ENCODE measurements around the gene IL2RG. TPM values are rescaled to one million over a fixed set of nuclear protein-coding genes. Genes with fewer than 3 reads are reported as not detected.
A peak's percentile ranks its signal among the peaks of the same experiment; 100 is the strongest.

IL2RG gene
- total RNA-seq, 1 experiment from 2014 or later, result 2.8 TPM

DNA sequence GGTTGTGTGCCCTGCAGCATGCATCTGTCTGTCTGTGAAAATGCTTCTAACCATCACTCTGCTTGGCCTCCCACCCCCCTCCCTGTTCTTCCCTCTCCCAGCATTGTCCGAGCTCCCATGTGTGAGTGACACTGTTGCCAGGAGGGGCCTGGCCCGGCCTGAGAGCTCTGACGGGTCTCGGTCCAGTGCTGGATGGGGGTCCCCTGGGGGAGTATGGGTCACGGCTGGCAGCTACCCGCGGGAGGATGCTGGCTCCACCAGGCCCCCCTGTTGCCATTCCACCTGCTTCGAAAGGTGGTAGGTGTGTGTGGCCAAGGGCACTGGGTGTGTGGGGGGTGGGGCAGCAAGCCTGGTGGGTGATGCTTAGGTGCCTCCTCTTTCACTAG lies 36.9 kb upstream of the IL2RG start:
- peaks cover 4% of the 10 kb centered on the region for H3K4me1 ChIP-seq (ENCODE audit: insufficient read depth, low read length, poor library complexity, severe bottlenecking)
- H3K9me3 ChIP-seq (ENCODE audit: low read depth, low read length, poor library complexity, severe bottlenecking), result no peaks in the 10 kb centered on the region
- intact Hi-C loops (cut with micrococcal nuclease; ENCODE audit: unreplicated experiment), result no loop called here
- no peaks in the 10 kb centered on the region for H3K36me3 ChIP-seq (ENCODE audit: insufficient read depth, low read length, poor library complexity, severe bottlenecking)
- TF ChIP-seq, protein P1, sequence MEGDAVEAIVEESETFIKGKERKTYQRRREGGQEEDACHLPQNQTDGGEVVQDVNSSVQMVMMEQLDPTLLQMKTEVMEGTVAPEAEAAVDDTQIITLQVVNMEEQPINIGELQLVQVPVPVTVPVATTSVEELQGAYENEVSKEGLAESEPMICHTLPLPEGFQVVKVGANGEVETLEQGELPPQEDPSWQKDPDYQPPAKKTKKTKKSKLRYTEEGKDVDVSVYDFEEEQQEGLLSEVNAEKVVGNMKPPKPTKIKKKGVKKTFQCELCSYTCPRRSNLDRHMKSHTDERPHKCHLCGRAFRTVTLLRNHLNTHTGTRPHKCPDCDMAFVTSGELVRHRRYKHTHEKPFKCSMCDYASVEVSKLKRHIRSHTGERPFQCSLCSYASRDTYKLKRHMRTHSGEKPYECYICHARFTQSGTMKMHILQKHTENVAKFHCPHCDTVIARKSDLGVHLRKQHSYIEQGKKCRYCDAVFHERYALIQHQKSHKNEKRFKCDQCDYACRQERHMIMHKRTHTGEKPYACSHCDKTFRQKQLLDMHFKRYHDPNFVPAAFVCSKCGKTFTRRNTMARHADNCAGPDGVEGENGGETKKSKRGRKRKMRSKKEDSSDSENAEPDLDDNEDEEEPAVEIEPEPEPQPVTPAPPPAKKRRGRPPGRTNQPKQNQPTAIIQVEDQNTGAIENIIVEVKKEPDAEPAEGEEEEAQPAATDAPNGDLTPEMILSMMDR (conservative IDR thresholded peaks at IDR 0.05; ENCODE audit: low read depth, low read length), result no peak
- TF ChIP-seq EZH2 (IDR thresholded peaks at IDR 0.05; ENCODE audit: borderline replicate concordance, low read depth, low read length, poor library complexity, severe bottlenecking), result no peak
- no peak overlapping the region for H3K4me3 ChIP-seq (ENCODE audit: low read depth, low read length, poor library complexity, severe bottlenecking)
- CTCF ChIA-PET, result no interaction called here
- no peak overlapping the region for H3K27ac ChIP-seq (ENCODE audit: low read depth, low read length, poor library complexity, severe bottlenecking)
- POLR2A ChIA-PET (ENCODE audit: low non-redundant PET), result no interaction called here
- no TSS peak for BruUV-seq (replicated peaks)
- no peak for DNase-seq (ENCODE audit: low spot score)
- no peaks in the 10 kb centered on the region for H3K27me3 ChIP-seq (replicated peaks; ENCODE audit: insufficient read depth, low read depth, low read length, poor library complexity)

DNA sequence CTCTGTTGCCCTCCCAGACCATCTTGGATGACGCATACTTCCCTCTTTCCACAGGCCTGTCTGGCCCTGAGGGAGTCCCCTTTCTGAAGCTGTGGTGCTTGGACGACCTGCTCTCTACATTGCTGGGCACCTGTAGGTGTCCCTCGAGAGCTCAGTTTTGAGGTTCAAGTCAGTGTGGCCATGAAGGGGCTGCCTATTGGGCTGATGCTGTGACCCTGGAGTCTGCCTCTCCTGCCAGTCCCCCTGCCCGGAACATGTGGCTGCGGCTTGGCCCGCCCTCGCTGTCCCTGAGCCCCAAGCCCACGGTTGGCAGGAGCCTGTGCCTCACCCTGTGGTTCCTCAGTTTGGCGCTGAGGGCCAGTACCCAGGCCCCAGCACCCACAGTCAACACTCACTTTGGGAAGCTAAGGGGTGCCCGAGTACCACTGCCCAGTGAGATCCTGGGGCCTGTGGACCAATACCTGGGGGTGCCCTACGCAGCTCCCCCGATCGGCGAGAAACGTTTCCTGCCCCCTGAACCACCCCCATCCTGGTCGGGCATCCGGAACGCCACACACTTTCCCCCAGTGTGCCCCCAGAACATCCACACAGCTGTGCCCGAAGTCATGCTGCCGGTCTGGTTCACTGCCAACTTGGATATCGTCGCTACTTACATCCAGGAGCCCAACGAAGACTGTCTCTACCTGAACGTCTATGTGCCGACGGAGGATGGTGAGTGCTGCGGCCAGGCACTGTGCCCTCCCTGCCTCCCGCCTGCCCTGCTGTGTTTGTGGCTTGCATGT lies 36.3 kb upstream of the IL2RG start:
- H3K9me3 ChIP-seq (ENCODE audit: low read depth, low read length, poor library complexity, severe bottlenecking), result no peaks in the 10 kb centered on the region
- BruUV-seq (replicated peaks), result no TSS peak

DNA sequence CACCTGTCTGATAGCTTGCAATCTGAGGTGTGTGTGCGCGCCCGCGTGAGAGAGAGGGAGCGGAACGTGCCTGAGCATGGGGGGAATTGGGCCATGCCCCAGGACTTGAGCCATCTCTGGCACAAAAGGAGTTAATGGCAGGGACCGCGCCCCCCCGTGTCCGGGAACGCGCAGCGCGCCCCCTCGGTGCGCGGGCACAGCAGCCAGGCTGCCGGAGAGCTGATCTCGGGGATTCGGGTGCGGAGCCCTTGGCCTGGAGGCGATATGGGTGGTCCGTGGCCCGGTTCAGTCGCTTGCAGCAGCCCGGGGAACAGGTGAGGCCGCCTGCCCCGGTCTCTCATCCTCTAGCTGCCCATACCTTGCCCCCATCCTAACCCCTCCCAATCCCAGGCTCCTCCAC lies 33.3 kb upstream of the IL2RG start, which contains the start of gene NLGN3:
TSS of gene NLGN3 (plus strand) at position 191 of the 400 bp plus-strand sequence. CDS start 2,909 bp downstream, outside the sequence.
- Histone ChIP-seq H3K27ac (ENCODE audit: low read depth, low read length, poor library complexity, severe bottlenecking) (no peak within 1 kb of the TSS), H3K9me3 (ENCODE audit: low read depth, low read length, poor library complexity, severe bottlenecking) (no peaks in the 10 kb centered on the region), H3K36me3 (ENCODE audit: insufficient read depth, low read length, poor library complexity, severe bottlenecking) (no peaks in the 10 kb centered on the region), H3K27me3 (replicated peaks; ENCODE audit: insufficient read depth, low read depth, low read length, poor library complexity) (no peaks in the 10 kb centered on the region), H3K4me3 (ENCODE audit: low read depth, low read length, poor library complexity, severe bottlenecking) (peak within 1 kb of the TSS; percentile 17), H3K4me1 (ENCODE audit: insufficient read depth, low read length, poor library complexity, severe bottlenecking) (peaks cover 4% of the 10 kb centered on the region)
- TF ChIP-seq EZH2 (IDR thresholded peaks at IDR 0.05; ENCODE audit: borderline replicate concordance, low read depth, low read length, poor library complexity, severe bottlenecking), result no peak
- TF ChIP-seq, protein P1 (conservative IDR thresholded peaks at IDR 0.05; ENCODE audit: low read depth, low read length), result no peak
- POLR2A ChIA-PET (ENCODE audit: low non-redundant PET), result no interaction called here
- BruUV-seq (replicated peaks), result no TSS peak
- DNase-seq (ENCODE audit: low spot score), result peak; percentile 11
- CTCF ChIA-PET, result no interaction called here
- intact Hi-C loops (cut with micrococcal nuclease; ENCODE audit: unreplicated experiment), result no loop called here

More for the DNA sequence above, 36.3 kb upstream of the IL2RG start:
- POLR2A ChIA-PET (ENCODE audit: low non-redundant PET), result no interaction called here
- CTCF ChIA-PET, result no interaction called here
- Histone ChIP-seq H3K4me1 (ENCODE audit: insufficient read depth, low read length, poor library complexity, severe bottlenecking) (peaks cover 4% of the 10 kb centered on the region), H3K27me3 (replicated peaks; ENCODE audit: insufficient read depth, low read depth, low read length, poor library complexity) (no peaks in the 10 kb centered on the region), H3K27ac (ENCODE audit: low read depth, low read length, poor library complexity, severe bottlenecking) (no peak overlapping the region), H3K4me3 (ENCODE audit: low read depth, low read length, poor library complexity, severe bottlenecking) (no peak overlapping the region), H3K36me3 (ENCODE audit: insufficient read depth, low read length, poor library complexity, severe bottlenecking) (no peaks in the 10 kb centered on the region)
- intact Hi-C loops (cut with micrococcal nuclease; ENCODE audit: unreplicated experiment), result loop anchor here (2.0 kb wide), 1 partner anchor 51 kb away; no protein-coding TSS in a partner anchor
- TF ChIP-seq, protein P1 (conservative IDR thresholded peaks at IDR 0.05; ENCODE audit: low read depth, low read length), result no peak
- no peak for TF ChIP-seq EZH2 (IDR thresholded peaks at IDR 0.05; ENCODE audit: borderline replicate concordance, low read depth, low read length, poor library complexity, severe bottlenecking)
- DNase-seq (ENCODE audit: low spot score), result no peak
